Uterus (tissue), 4 donors: ENCODE data around the gene DCAF12L1. TPM values are rescaled to one million over a fixed set of nuclear protein-coding genes. Genes with fewer than 3 reads are reported as not detected.

Experiments
- DNase-seq, 2 donors: peaks; one replicate each; pipeline ENCODE4 v3.0.0-alpha.2; 2019 to 2020
- H3K27ac ChIP-seq, 2 donors: fragments of 200-600 bp; sonication (generic); 1 replicate in 1 of 2; 2 replicates in 1 of 2; pipeline ENCODE4 v1.5.1; 2016 to 2018
- H3K27me3 ChIP-seq, 2 donors: fragments of 200-600 bp; sonication (generic); one replicate each; pipeline ENCODE4 v1.5.1; 2018 to 2019; ENCODE audit warnings: control low read depth in 1 of 2
- H3K36me3 ChIP-seq, 2 donors: fragments of 200-600 bp; sonication (generic); one replicate each; pipeline ENCODE4 v1.5.1; 2019; ENCODE audit warnings: control low read depth in 1 of 2
- H3K4me1 ChIP-seq, 2 donors: fragments of 200-600 bp; sonication (generic); one replicate each; pipeline ENCODE4 v1.5.1; 2018 to 2019; ENCODE audit warnings: control low read depth in 1 of 2
- H3K4me3 ChIP-seq, 2 donors: fragments of 200-600 bp; sonication (generic); 1 replicate in 1 of 2; 2 replicates in 1 of 2; pipeline ENCODE4 v1.5.1; 2018 to 2019; ENCODE audit warnings: mild to moderate bottlenecking in 1 of 2
- H3K9me3 ChIP-seq, 2 donors: fragments of 200-600 bp; sonication (generic); one replicate each; pipeline ENCODE4 v1.5.1; 2019; ENCODE audit warnings: control low read depth in 1 of 2
- CTCF ChIP-seq, 4 experiments: fragments of 200-600 bp in 2 of 4; fragments of 450-650 bp in 2 of 4; sonication (generic) in 2 of 4; IDR thresholded peaks; one replicate each; pipeline ENCODE4 v1.5.1; 2016 to 2019; ENCODE audit warnings: antibody characterized with exemption in 4 of 4, mild to moderate bottlenecking in 2 of 4, moderate library complexity in 1 of 4
- POLR2A ChIP-seq, 2 donors: fragments of 450-650 bp; IDR thresholded peaks; one replicate each; pipeline ENCODE4 v1.6.1; 2016; ENCODE audit warnings: antibody characterized with exemption in 2 of 2, mild to moderate bottlenecking in 1 of 2, moderate library complexity in 1 of 2
- intact Hi-C: fragments of 100-400 bp; cut with DNase I; formaldehyde crosslinking; loops from one replicate; pipeline ENCODE4 v1.15.1; 2023; ENCODE audit warnings: low total_unique reads
- total RNA-seq, 4 donors: library from RNA; depleted of rRNA in 3 of 4; stranded (reverse); fragments of >200 nt in 3 of 4; gene quantifications; one replicate each; pipeline versions ENCODE4 v1.1.0 to v1.2.4, GENCODE V29; 2014 to 2023
- donor health status: DM: yes; HTN: yes; CAD: no.

The DCAF12L1 gene
- total RNA-seq, result 1 to 10 TPM in 1 of 4 donors, under 1 TPM in 1, not detected in 2; 0.12 to 5.7 TPM

- no peaks in the 10 kb centered on the region for H3K27me3 ChIP-seq
- intact Hi-C loops, result no loop called here
- no peaks in the 10 kb centered on the region for H3K36me3 ChIP-seq
- no peak for TF ChIP-seq POLR2A (IDR thresholded peaks at IDR 0.05)
- TF ChIP-seq CTCF (IDR thresholded peaks at IDR 0.05), result no peak
- DNase-seq, result no peak
- H3K27ac ChIP-seq, result no peak within 1 kb of the TSS
- no peak within 1 kb of the TSS for H3K4me3 ChIP-seq
- no peaks in the 10 kb centered on the region for H3K9me3 ChIP-seq
- H3K4me1 ChIP-seq, result no peaks in the 10 kb centered on the region
Observed at GRCh38 chrX:126552313-126553022, at the start of gene DCAF12L1. TSS of gene DCAF12L1 (minus strand) at chrX:126552814. CDS start at chrX:126552608, 206 bp downstream.

- no peaks in the 10 kb centered on the region for H3K27me3 ChIP-seq
- no peak overlapping the region for H3K27ac ChIP-seq
- H3K9me3 ChIP-seq, result no peaks in the 10 kb centered on the region
- TF ChIP-seq POLR2A (IDR thresholded peaks at IDR 0.05), result no peak
- TF ChIP-seq CTCF (IDR thresholded peaks at IDR 0.05), result no peak
- DNase-seq, result no peak
- no peaks in the 10 kb centered on the region for H3K36me3 ChIP-seq
- intact Hi-C loops, result no loop called here
- H3K4me3 ChIP-seq, result no peak overlapping the region
- H3K4me1 ChIP-seq, result no peaks in the 10 kb centered on the region
Observed at GRCh38 chrX:126580877-126581276, 28.3 kb upstream of the DCAF12L1 start.

- intact Hi-C loops, result no loop called here
- DNase-seq, result no peak
- Histone ChIP-seq H3K4me1 (no peaks in the 10 kb centered on the region), H3K4me3 (no peak overlapping the region), H3K36me3 (no peaks in the 10 kb centered on the region), H3K9me3 (no peaks in the 10 kb centered on the region), H3K27ac (no peak overlapping the region), H3K27me3 (no peaks in the 10 kb centered on the region)
- TF ChIP-seq CTCF (IDR thresholded peaks at IDR 0.05), result no peak
- TF ChIP-seq POLR2A (IDR thresholded peaks at IDR 0.05), result no peak
Observed at GRCh38 chrX:126575911-126576310, 23.3 kb upstream of the DCAF12L1 start.

- no peaks in the 10 kb centered on the region for H3K36me3 ChIP-seq
- TF ChIP-seq POLR2A (IDR thresholded peaks at IDR 0.05) (no peak), CTCF (IDR thresholded peaks at IDR 0.05) (no peak)
- no peak overlapping the region for H3K27ac ChIP-seq
- DNase-seq, result no peak
- H3K27me3 ChIP-seq, result no peaks in the 10 kb centered on the region
- no peaks in the 10 kb centered on the region for H3K4me1 ChIP-seq
- H3K4me3 ChIP-seq, result no peak overlapping the region
- intact Hi-C loops, result no loop called here
- H3K9me3 ChIP-seq, result no peaks in the 10 kb centered on the region
Observed at GRCh38 chrX:126557151-126557550, 4.5 kb upstream of the DCAF12L1 start.

GRCh38 chrX:126551725-126552312 is 795 bp downstream of the DCAF12L1 start:
- Histone ChIP-seq H3K4me1 (no peaks in the 10 kb centered on the region), H3K27ac (no peak overlapping the region), H3K4me3 (no peak overlapping the region), H3K36me3 (no peaks in the 10 kb centered on the region), H3K9me3 (no peaks in the 10 kb centered on the region), H3K27me3 (no peaks in the 10 kb centered on the region)
- intact Hi-C loops, result no loop called here
- no peak for DNase-seq
- TF ChIP-seq POLR2A (IDR thresholded peaks at IDR 0.05) (no peak), CTCF (IDR thresholded peaks at IDR 0.05) (no peak)
